Stimulated activated CD4-positive, alpha-beta T cell treated with anti-CD3 and anti-CD28 coated beads, Interleukin-2, amount 100 ng/mL, for 24 hours (primary cell): ENCODE data around the gene ITPR2.
"Not testable (repeated sequence)": the region's sequence is repeated elsewhere in the genome, so short reads cannot be mapped to it uniquely, and the experiment has no call there.

Experiments used
- DNase-seq, 2 donors: peaks; one replicate each; pipeline ENCODE4 v3.0.0-alpha.2; 2020

Gene ITPR2

DNA sequence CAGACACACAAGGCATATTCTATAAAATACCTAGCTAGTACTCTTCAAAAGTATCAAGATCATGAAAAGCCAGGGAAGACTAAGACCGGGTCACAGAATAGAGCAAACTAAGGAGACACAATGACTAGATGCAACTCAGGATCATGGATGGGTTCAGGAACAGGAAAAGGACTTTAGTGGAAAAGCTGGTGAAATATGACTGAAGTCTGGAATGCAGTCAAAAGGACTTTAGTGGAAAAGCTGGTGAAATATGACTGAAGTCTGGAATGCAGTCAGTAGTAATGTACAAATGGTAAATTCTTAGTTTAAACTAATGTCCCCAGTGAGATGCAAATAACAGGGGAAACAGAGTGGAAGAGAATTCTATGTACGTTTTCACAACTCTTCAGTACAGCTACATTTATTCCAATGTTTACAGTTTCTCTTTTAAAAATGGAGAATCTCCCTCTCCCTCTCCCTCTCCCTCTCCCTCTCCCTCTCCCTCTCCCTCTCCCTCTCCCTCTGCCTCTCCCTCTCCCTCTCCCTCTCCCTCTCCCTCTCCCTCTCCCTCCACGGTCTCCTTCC, 49.1 kb downstream of the ITPR2 start:
- DNase-seq = not testable (repeated sequence)

- no peak for DNase-seq
These were observed 49.9 kb downstream of the ITPR2 start for GRCh38 chr12:26783131-26783526.

GRCh38 chr12:26782372-26783130, 50.4 kb downstream of the ITPR2 start:
- no peak for DNase-seq

GRCh38 chr12:26780656-26781055, 52.3 kb downstream of the ITPR2 start:
- DNase-seq = not testable (repeated sequence)

DNA sequence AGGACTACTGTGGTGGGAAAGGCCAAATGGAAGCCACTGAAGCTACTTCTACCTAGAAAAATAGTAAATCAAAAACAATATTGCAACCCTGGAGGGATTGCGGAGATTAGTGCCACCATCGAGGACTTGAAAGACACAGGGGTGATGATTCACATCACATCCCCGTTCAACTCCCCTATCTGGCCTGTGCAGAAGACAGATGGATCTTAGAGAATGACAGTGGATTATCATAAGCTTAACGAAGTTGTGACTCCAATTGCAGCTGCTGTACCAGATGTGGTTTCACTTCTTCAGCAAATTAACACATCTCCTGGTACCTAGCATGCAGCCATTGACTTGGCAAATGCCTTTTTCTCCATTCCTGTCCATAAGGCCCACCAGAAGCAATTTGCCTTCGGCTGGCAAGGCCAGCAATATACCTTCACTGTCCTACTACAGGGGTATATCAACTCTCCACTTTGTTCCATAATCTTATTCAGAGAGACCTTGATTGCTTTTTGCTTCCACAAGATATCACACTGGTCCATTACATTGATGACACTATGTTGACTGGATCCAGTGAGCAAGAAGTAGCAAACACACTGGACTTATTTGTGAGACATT, 54.7 kb downstream of the ITPR2 start:
- DNase-seq = not testable (repeated sequence)

DNA sequence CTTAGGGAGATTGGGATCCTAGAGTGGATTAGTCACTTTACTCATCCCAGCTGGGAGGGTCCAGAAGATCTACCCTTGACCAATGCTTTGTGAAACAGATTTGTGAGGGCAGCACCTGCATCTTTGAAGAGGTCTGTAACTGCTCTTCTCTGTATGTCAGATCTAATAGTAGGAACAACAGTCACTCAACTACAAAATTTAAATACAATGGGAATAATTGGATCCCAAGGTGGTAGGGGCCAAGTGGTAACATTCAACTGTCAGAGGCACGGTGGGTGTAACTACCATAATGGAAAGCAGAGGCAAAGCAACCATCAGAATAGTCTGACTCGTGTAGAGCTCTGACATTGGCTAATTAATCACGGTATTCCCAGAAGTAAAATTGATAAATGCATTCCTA, 55.8 kb downstream of the ITPR2 start:
- no peak for DNase-seq

DNA sequence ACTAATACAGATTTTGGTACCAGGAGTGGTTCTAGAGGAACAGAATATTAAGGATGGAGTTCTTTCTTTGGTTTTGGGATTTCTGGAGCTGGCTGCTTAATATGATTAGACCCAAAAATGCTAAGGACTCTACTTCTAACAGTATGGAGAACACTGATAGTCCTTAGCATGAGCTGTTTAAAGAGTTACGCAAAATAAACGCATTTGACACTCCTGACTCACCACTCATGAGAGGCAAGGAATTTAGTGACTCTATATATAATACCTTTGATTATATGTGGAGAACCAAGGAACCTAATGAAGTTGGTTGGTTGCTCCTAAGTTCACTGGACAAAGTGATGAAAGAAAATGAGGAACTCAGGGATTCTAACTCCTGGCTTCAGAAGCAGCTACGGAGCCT, 57.0 kb downstream of the ITPR2 start:
- not testable (repeated sequence) for DNase-seq

DNA sequence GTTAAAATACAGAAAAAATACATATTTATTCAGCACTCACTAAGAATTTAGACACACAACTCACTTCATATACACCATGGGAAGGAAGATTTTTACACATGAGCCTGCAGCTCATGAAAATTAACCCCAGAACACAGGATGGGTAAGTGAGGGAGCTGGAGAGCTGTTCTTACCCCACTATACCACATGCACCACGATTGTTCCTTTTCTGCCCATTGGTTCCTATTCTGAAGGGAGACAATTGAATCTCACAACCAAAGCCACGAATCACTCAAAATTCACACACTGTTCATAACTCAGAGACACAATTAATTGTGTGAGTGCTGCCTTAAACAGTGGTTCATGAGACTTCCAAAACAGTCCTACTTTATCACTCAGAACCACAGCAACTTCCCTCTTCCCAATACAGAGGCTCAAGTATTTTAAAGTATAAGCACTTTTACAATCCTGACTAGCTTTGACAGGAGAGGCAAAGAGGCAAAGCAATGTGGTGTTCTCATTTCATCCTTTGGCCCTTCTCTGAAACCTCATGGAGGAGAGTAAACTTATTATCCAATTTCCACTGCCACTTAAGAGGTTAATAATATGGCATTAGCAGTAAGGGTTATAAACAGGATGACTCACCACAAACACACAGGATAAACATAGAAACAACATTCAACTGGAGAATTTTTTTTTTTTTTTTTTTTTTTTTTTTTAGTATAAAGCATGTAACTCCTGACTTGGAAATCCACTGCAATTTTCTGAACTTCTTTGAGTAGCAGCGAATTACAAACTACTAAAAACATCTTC, 59.5 kb downstream of the ITPR2 start:
- DNase-seq = no peak

GRCh38 chr12:26771861-26772260, 61.1 kb downstream of the ITPR2 start:
- no peak for DNase-seq

GRCh38 chr12:26770239-26771070, 62.5 kb downstream of the ITPR2 start:
- no peak for DNase-seq

GRCh38 chr12:26769611-26770010, 63.4 kb downstream of the ITPR2 start:
- no peak for DNase-seq

- DNase-seq = no peak
These were observed 64.1 kb downstream of the ITPR2 start for GRCh38 chr12:26768611-26769603.

- DNase-seq = no peak
These were observed 65.1 kb downstream of the ITPR2 start for GRCh38 chr12:26767865-26768264.

DNA sequence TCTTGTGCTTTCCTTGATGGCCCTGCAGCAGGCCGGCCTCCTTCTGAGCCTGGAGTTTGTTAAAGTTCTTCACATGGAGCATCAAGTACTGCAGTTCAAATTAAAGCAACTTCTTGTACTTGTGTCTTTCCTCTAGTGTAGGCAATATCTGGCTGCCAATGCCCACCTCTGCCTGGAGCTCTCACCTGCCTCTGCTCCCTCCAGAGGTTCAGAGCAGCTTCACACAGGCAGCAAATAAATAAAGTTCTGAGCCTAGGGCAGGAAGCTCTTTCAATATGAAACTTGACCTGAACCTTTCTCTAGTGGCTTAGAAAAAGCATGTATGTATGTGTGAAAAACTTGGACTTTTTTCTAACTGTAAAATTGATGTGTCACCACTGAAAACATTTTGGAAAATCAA, 65.9 kb downstream of the ITPR2 start:
- DNase-seq = no peak

- DNase-seq = no peak
These were observed 70.8 kb downstream of the ITPR2 start for GRCh38 chr12:26762186-26762585.

- no peak for DNase-seq
These were observed 71.2 kb downstream of the ITPR2 start for GRCh38 chr12:26761775-26762174.

GRCh38 chr12:26760657-26761293, 72.2 kb downstream of the ITPR2 start:
- DNase-seq = no peak

DNA sequence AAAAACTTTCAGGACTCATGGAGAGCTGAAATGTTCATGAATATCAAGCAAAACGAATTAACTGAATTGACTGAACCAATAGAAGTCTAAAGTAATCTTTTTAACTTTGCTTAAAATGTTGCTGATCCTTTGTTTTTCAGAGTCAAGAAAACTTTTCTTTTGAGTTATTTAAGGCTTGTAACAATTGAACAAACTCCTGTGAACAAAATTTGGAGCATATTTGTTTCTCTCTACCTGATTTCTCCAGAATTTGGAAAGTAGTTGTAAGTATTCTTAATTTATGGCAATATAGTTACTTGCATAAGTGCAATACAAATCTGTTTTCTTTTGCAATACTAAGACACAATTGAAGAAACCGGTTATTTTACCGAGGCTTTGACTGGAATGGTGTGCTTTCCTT, 77.6 kb downstream of the ITPR2 start:
- DNase-seq = not testable (repeated sequence)

DNA sequence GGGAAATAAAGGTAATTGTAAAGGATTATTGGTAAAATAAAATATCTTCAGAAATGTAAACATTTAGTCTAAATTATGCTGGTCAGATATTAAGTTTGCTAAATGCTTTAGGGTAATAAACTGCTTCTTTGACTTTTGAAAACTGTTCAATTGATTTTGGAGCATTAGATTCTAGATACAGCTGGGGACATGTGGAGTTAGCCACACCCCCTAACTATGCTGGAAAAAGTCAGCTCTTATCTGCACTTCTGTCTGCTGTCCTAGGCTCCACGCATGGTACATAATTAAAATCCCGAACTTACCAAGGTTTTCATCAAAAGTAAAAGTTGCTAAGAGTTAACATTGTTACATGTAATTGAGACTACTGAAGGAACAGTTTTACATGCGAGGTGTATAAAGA, 78.8 kb downstream of the ITPR2 start:
- DNase-seq = no peak

GRCh38 chr12:26751179-26751578, 81.8 kb downstream of the ITPR2 start:
- no peak for DNase-seq
